ENCODE data around the gene LEPR.
A peak's percentile ranks its signal among the peaks of the same experiment; 100 is the strongest.

The LEPR gene

DNA sequence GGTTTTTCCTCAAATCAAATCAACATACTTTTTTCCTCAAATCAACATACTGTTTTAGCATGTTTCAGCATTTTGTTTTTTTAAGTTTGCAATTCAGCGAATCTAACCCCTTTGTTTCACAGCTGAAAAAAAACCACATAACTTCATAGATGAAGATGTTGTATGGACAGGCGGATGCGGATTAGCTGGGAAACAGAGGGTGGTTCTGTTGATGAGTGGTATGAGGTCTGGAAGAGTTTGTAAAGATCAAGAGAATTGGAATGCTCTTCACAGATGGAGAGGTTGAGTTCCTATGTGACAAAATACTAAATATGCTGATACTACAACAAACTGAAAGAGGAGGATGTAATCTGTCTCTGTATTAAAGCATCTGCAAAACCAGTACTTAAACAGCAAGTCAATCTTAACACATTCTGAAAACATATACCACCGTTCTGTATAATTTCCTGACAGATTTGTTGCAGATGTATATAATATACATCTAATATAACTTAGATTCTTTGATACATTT is 10.6 kb upstream of the LEPR start:
- no peak for DNase-seq

- DNase-seq, result peak; percentile 49
These were observed 8.0 kb upstream of the LEPR start for GRCh38 chr1:65412256-65412983.

DNA sequence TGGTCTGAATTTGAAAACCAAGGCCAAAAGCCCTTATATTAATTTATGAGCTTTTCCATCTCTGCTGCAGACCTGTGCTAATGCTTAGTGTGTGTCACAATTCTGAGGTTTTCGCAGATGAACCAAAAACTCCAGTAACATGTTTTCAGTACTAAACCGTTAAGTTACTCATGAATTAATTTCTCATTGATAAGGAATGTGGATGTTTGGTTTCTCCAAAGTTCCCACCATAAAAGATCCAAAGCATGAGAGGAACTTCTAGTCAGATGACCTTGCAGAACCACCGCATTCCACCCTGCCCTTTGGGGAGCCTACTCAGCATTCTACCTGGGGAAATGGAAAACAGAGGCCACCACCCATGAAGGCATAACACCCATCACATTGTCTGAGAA is 7.5 kb upstream of the LEPR start:
- DNase-seq, result no peak

DNA sequence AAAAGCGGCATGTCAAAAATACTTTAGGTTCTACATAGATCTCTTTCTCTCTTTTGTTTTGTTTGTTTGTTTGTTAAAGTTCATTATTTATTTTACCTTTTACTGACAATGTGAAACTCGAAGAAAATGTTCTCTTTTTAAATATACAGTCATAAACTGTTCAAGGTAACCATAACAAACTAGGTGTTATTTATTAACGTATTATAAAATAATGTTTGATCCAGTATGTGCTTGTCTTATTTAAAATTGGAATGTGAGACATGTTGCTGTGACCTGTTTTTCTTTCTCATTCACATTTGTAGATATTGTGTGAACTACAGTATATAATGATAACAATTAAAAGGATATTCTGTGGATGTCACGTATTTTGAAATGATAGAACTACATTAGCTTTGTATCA is 5.9 kb upstream of the LEPR start:
- DNase-seq, result no peak

DNA sequence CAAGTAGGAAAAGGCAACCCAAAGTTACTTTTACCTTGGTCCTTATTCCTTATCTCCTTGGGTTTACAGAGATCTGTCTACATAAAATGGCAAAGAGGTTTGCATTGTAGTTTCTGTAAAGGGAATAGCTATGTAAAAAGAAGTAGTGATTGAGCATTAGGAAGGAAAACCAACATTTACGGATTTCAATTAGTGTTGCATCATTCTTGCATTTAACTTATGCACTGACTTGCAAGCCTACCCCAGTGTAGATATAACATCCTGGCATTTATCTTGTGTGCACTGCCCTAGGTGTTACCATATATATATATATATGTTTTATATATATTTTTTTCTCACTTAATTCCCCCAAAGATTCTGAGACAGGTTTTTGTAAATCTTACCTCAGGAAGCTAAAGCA is 3.7 kb upstream of the LEPR start:
- DNase-seq, result no peak

GRCh38 chr1:65417729-65418128 is 2.7 kb upstream of the LEPR start:
- no peak for DNase-seq

DNA sequence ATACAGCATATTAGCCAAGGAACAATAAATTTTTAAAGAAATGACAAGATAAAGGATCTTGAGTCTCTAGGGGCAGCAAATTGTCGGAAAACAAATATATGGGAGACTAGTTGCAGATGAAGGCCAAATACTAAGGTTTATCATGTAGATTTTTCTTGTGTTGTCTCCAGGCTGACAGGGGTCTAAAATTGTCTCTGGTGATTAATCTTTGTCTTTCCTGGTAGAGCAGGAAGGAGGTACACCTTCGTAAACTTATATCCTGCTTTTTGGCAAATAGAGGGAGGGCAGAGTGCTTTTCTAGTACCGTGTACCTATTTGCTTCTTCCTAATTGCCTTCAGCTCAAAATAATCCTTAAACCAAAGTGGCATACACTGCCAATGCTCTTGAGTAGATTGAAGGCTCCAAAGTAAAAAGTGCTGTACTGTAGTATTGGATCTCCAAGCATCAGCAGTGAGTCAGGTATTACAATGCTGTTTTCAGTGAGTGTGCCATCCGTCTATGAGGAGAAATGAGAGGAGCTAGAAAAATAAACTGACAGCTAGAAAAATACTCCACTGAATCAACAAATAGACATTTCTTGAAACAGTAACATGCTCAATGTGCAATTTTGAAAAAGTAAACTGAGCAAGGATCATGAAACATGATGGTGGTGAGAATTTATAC is 1.8 kb upstream of the LEPR start:
- no peak for DNase-seq

DNA sequence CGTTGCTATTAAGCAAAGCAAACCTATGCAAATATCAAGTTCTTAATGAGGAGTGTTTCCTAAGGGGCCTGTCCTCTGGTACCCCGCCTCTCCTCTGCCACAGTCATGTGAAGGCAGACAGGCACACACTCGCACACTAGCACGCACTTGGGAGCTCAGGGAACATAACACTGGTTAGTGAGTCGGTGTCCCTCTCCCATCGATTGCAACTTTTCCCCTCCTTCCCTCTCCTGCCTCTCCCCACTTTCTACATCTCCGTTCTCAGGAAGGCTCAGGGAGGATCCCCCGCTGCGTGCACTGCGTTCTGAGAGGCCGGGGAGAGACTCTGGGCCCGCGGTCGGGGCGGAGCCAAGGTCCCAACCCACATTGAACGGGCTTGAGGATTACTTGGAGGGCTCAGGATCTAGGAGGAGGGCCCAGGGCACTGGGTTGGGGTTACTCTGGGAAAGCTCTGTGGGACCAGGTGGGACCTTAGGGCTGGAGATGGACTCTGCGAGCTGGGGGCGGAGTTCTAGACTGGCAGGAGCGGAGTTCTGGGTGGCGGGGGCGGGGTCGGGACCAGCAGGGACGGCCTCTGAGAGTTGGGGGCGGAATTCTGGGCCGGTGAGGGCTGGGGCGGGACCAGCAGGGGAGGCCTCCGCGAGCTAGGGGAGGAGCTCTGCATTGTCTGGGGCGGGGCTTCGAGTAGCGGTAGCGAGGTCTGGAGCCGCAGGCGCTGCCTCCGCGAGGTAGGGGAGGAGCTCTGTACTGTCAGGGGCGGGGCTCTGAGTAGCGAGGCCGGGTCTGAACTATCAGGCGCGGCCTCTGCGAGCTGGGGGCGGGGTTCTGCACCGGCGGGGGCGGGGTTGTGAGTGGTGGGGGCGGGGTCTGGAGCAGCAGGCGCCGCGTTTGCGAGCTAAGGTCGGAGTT is 533 bp upstream of the LEPR start:
- peak; percentile 99 for DNase-seq

- peak; percentile 80 for DNase-seq
These were observed 1.0 kb downstream of the LEPR start for GRCh38 chr1:65421351-65422025.

DNA sequence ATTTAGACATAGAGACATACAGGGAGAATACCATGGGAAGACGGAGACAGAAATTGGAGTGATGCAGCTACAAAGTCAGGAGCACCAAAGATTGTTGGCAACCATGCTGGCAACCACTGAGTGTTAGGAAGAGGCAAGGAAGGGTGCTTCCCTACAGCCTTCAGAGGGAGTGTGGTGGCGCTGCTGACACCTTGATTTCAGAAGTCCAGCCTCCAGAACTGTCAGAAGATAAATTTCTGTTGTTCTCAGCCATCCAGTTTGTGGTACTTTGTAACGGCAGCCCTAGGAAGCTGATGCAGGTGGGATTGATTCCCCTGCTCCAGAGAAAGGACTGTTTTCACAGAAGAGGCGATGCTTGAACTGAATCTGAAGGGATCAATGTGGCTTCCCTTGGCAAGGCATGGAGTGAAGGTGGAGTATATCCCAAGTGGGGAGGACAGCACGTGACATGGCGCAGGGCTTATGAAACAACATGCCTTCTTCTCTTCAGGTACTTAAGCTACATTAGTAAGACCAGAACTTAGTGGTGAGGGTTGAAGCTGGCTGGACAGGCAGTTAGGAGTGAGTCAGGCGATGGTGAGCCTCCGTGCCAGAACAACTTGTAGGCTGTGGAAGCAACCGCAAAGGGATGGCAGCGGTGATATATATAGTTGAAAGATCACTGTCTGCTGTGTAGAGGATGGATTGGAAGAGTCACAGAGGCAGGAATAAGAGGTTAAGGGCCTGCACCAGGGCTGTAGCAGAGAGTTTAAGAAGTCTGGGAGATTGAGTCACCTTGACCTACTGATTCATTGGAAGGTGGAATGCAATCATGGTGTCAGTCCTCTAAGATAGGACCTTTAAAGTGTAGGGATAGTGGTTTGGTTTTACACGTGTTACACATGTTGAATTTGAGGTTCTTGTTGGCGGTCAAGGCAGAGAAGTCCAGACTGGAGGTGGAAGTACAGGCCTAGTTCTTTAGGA is 2.1 kb downstream of the LEPR start:
- no peak for DNase-seq

GRCh38 chr1:65423884-65424572 is 3.6 kb downstream of the LEPR start:
- peak; percentile 84 for DNase-seq

DNA sequence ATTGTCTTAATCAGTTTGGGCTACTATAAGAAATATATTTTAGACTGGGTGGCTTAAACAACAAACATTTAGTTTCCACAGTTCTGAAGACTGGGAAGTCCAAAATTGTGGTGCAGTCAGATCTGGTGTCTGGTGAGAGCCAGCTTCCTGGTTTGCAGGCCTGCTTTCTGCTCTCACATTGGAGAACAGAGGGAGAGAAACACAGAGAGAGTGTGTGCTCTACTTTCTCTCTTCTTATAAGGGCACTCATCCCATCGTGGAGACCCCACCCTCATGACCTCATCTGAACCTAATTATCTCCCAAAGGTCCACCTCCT is 4.1 kb downstream of the LEPR start:
- DNase-seq, result peak; percentile 23

GRCh38 chr1:65425006-65425405 is 4.5 kb downstream of the LEPR start:
- no peak for DNase-seq

DNA sequence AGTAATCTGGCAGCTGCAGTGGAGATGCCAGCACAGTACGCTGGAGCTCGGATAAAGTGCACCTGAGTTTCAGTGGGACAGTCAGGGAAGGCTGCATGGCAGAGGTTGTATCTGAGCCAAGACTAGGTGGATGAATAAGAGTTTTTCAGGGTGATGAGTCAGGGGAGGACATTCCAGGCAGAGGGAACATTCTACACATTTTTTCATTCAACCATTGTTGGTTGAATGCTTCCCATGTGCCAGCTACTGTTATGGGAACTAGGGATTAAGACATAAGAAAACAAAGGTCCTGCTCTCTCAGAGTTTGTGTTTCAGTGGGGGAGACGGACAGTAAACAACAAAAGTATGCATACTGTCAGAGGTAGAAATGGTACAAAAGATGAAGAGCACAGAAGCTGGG is 5.2 kb downstream of the LEPR start:
- no peak for DNase-seq

- no peak for DNase-seq
These were observed 8.6 kb downstream of the LEPR start for GRCh38 chr1:65429078-65429477.

DNA sequence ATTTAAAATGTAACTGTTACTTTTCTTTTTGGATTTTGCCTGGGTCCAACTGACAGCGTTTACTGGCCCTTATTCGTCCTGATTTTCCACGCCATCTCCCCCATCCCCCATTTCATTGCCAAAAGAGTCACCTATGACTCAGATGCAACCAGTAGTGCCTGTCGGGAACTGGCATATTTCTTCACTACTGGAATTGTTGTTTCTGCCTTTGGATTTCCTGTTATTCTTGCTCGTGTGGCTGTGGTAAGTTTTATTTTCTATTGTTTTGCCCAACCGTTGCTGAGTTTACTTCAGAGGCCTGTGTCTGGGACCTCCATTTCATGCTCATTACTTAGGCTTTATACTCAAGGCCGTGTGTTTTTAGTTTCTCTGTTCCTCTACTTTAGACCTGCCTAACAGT is 9.3 kb downstream of the LEPR start:
- DNase-seq, result peak; percentile 83

GRCh38 chr1:65431111-65431705 is 10.7 kb downstream of the LEPR start:
- peak; percentile 59 for DNase-seq

DNA sequence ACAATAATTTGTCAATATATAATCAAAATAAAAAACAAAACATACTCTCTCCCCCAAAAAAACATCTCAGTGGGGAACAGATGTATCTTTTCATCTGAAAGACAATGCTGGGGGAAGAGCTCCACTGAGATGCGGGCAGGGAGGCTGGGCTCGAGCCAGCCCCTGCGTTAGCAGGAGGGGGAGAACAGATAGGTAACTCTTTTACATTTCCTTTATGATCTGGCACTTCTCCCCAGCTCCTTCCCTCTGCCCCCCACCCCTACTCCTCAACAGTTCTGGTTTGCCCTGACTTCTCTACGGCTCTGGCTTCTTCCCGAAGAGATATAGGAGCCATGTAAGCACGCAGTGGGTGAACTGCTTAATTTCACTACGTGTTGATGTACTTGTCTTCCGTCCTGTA is 12.4 kb downstream of the LEPR start:
- DNase-seq, result no peak

GRCh38 chr1:65434255-65434654 is 13.8 kb downstream of the LEPR start:
- DNase-seq, result no peak

DNA sequence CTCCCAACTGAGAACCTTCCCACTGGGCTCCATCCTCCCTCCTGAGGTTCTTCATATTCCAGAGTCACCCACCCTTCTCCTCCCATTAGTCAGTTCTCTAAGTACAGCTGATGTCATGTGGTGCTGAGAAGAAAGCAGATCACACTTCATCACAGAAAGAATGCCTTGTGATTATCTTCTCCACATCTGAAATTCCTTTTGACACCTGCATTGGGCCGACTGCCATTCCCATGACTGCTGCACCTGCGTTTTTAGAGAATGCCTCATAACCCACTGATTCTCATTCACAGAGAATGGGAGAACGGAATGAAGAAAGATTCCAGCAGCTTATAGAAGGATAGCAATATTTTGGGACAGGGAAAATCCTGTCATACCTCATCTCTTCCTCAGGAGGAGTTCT is 14.3 kb downstream of the LEPR start:
- no peak for DNase-seq

DNA sequence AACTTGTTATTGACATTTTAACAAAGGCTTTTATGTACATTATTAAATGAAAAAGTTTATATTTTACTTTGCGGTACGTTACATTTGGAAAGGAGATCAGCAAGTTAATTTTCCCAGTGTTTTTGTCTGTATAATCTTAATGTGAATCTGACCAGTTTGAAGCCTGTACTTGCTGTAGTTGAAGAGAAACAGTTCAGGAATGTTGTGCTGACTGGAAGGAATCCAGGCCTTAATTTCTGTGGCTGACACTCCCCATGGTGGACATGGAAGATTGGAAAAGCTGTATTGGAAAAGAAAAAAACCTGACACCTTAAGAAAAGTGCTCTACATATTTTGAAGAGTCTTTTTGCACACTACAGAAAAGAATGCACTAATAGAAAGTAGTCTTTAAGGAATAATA is 15.5 kb downstream of the LEPR start:
- no peak for DNase-seq
